Uterus (tissue), 4 donors: ENCODE results near the gene SHROOM4. TPM values are rescaled to one million over a fixed set of nuclear protein-coding genes. Genes with fewer than 3 reads are reported as not detected.

Source experiments
- DNase-seq, 2 donors: peaks; one replicate each; pipeline ENCODE4 v3.0.0-alpha.2; 2019 to 2020
- H3K27ac ChIP-seq, 2 donors: fragments of 200-600 bp; sonication (generic); 1 replicate in 1 of 2; 2 replicates in 1 of 2; pipeline ENCODE4 v1.5.1; 2016 to 2018
- H3K27me3 ChIP-seq, 2 donors: fragments of 200-600 bp; sonication (generic); one replicate each; pipeline ENCODE4 v1.5.1; 2018 to 2019; ENCODE audit warnings: control low read depth in 1 of 2
- H3K36me3 ChIP-seq, 2 donors: fragments of 200-600 bp; sonication (generic); one replicate each; pipeline ENCODE4 v1.5.1; 2019; ENCODE audit warnings: control low read depth in 1 of 2
- H3K4me1 ChIP-seq, 2 donors: fragments of 200-600 bp; sonication (generic); one replicate each; pipeline ENCODE4 v1.5.1; 2018 to 2019; ENCODE audit warnings: control low read depth in 1 of 2
- H3K4me3 ChIP-seq, 2 donors: fragments of 200-600 bp; sonication (generic); 1 replicate in 1 of 2; 2 replicates in 1 of 2; pipeline ENCODE4 v1.5.1; 2018 to 2019; ENCODE audit warnings: mild to moderate bottlenecking in 1 of 2
- H3K9me3 ChIP-seq, 2 donors: fragments of 200-600 bp; sonication (generic); one replicate each; pipeline ENCODE4 v1.5.1; 2019; ENCODE audit warnings: control low read depth in 1 of 2
- CTCF ChIP-seq, 4 experiments: fragments of 200-600 bp in 2 of 4; fragments of 450-650 bp in 2 of 4; sonication (generic) in 2 of 4; IDR thresholded peaks; one replicate each; pipeline ENCODE4 v1.5.1; 2016 to 2019; ENCODE audit warnings: antibody characterized with exemption in 4 of 4, mild to moderate bottlenecking in 2 of 4, moderate library complexity in 1 of 4
- POLR2A ChIP-seq, 2 donors: fragments of 450-650 bp; IDR thresholded peaks; one replicate each; pipeline ENCODE4 v1.6.1; 2016; ENCODE audit warnings: antibody characterized with exemption in 2 of 2, mild to moderate bottlenecking in 1 of 2, moderate library complexity in 1 of 2
- intact Hi-C: fragments of 100-400 bp; cut with DNase I; formaldehyde crosslinking; loops from one replicate; pipeline ENCODE4 v1.15.1; 2023; ENCODE audit warnings: low total_unique reads
- total RNA-seq, 4 donors: library from RNA; depleted of rRNA in 3 of 4; stranded (reverse); fragments of >200 nt in 3 of 4; gene quantifications; one replicate each; pipeline versions ENCODE4 v1.1.0 to v1.2.4, GENCODE V29; 2014 to 2023
- donor health status: DM: yes; HTN: yes; CAD: no.

SHROOM4 gene
- total RNA-seq, 4 donors from 2014 or later, result 9.7 to 18.8 (median 12.5) TPM

- Histone ChIP-seq H3K36me3 (no peaks in the 10 kb centered on the region), H3K9me3 (no peaks in the 10 kb centered on the region), H3K4me3 (no peak overlapping the region), H3K4me1 (no peaks in the 10 kb centered on the region), H3K27me3 (no peaks in the 10 kb centered on the region), H3K27ac (no peak overlapping the region)
- no peak for DNase-seq
- intact Hi-C loops, result no loop called here
- TF ChIP-seq CTCF (IDR thresholded peaks at IDR 0.05) (no peak), POLR2A (IDR thresholded peaks at IDR 0.05) (no peak)
Measured at GRCh38 chrX:50787099-50787498, 26.9 kb downstream of the SHROOM4 start.

GRCh38 chrX:50780144-50780543, 33.9 kb downstream of the SHROOM4 start:
- H3K27me3 ChIP-seq, result no peaks in the 10 kb centered on the region
- DNase-seq, result no peak
- H3K36me3 ChIP-seq, result no peaks in the 10 kb centered on the region
- H3K4me3 ChIP-seq, result no peak overlapping the region
- no peaks in the 10 kb centered on the region for H3K4me1 ChIP-seq
- intact Hi-C loops, result no loop called here
- no peak overlapping the region for H3K27ac ChIP-seq
- no peaks in the 10 kb centered on the region for H3K9me3 ChIP-seq
- TF ChIP-seq POLR2A (IDR thresholded peaks at IDR 0.05) (no peak), CTCF (IDR thresholded peaks at IDR 0.05) (no peak)

GRCh38 chrX:50779694-50780093, 34.3 kb downstream of the SHROOM4 start:
- Histone ChIP-seq H3K27ac (no peak overlapping the region), H3K4me1 (no peaks in the 10 kb centered on the region), H3K4me3 (no peak overlapping the region), H3K27me3 (no peaks in the 10 kb centered on the region), H3K9me3 (no peaks in the 10 kb centered on the region), H3K36me3 (no peaks in the 10 kb centered on the region)
- DNase-seq, result no peak
- intact Hi-C loops, result no loop called here
- TF ChIP-seq POLR2A (IDR thresholded peaks at IDR 0.05) (no peak), CTCF (IDR thresholded peaks at IDR 0.05) (no peak)

- H3K36me3 ChIP-seq, result no peaks in the 10 kb centered on the region
- no peak for DNase-seq
- no peak overlapping the region for H3K4me3 ChIP-seq
- TF ChIP-seq POLR2A (IDR thresholded peaks at IDR 0.05) (no peak), CTCF (IDR thresholded peaks at IDR 0.05) (no peak)
- intact Hi-C loops, result no loop called here
- H3K4me1 ChIP-seq, result no peaks in the 10 kb centered on the region
- no peaks in the 10 kb centered on the region for H3K9me3 ChIP-seq
- no peak overlapping the region for H3K27ac ChIP-seq
- H3K27me3 ChIP-seq, result no peaks in the 10 kb centered on the region
Measured at GRCh38 chrX:50778272-50778671, 35.7 kb downstream of the SHROOM4 start.

- Histone ChIP-seq H3K27me3 (no peaks in the 10 kb centered on the region), H3K27ac (no peak overlapping the region), H3K4me3 (no peak overlapping the region), H3K9me3 (no peaks in the 10 kb centered on the region), H3K4me1 (no peaks in the 10 kb centered on the region), H3K36me3 (no peaks in the 10 kb centered on the region)
- DNase-seq, result no peak
- TF ChIP-seq POLR2A (IDR thresholded peaks at IDR 0.05) (no peak), CTCF (IDR thresholded peaks at IDR 0.05) (no peak)
- intact Hi-C loops, result no loop called here
Measured at GRCh38 chrX:50776248-50776647, 37.7 kb downstream of the SHROOM4 start.
